Measurements from ENCODE around the gene EXOC5.
"Not testable (repeated sequence)": the region's sequence is repeated elsewhere in the genome, so short reads cannot be mapped to it uniquely, and the experiment has no call there.

EXOC5 gene

DNA sequence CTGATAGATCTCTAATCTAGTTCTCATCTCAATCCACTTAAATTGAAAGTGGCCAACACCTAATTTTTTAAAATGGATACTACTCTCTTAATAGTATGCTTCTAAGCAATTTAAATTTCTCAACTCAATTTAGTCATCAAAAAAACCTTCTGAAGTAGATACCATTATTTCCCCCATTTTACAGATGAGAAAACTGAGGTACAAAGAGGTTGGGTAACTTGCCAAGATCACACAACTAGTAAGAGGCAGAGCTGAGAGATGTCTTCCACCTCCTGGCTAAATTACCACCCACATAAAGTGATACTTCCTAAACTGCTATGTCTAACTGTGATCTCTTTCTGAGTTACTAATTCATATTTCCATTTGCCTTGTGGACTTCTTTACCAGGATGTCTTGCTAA is 6.6 kb downstream of the EXOC5 start:
- H3K4me3 ChIP-seq (ENCODE audit: low read depth, low read length): no peak overlapping the region
- no peak for DNase-seq (ENCODE audit: low read depth, low spot score)
- ChIA-PET POLR2A (no interaction called here), CTCF (no interaction called here)
- TF ChIP-seq, protein P1, sequence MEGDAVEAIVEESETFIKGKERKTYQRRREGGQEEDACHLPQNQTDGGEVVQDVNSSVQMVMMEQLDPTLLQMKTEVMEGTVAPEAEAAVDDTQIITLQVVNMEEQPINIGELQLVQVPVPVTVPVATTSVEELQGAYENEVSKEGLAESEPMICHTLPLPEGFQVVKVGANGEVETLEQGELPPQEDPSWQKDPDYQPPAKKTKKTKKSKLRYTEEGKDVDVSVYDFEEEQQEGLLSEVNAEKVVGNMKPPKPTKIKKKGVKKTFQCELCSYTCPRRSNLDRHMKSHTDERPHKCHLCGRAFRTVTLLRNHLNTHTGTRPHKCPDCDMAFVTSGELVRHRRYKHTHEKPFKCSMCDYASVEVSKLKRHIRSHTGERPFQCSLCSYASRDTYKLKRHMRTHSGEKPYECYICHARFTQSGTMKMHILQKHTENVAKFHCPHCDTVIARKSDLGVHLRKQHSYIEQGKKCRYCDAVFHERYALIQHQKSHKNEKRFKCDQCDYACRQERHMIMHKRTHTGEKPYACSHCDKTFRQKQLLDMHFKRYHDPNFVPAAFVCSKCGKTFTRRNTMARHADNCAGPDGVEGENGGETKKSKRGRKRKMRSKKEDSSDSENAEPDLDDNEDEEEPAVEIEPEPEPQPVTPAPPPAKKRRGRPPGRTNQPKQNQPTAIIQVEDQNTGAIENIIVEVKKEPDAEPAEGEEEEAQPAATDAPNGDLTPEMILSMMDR (IDR thresholded peaks at IDR 0.05; ENCODE audit: insufficient read depth, low read length, missing control alignments): no peak

DNA sequence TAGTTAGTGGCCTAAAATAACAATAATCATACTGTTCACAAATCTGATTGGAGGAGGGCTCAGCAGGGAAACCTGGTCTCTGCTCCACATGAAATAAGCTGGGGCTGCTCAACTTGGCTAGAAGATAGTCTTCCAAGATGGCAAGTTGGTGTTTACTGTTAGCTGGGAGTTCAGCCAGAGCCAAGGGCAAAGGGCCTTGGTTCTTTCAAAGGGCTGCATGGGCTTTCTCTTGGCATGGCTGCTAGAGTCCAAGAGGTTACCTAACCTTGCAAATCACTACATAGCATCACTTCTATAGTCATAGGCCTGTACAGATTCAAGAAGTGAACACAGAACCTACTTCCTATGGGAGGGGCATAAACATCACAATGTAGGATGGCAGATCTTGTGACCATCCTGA is 7.1 kb downstream of the EXOC5 start:
- no peak overlapping the region for H3K4me3 ChIP-seq (ENCODE audit: low read depth, low read length)
- TF ChIP-seq, protein P1 (IDR thresholded peaks at IDR 0.05; ENCODE audit: insufficient read depth, low read length, missing control alignments): no peak
- ChIA-PET POLR2A (no interaction called here), CTCF (no interaction called here)
- no peak for DNase-seq (ENCODE audit: low read depth, low spot score)

DNA sequence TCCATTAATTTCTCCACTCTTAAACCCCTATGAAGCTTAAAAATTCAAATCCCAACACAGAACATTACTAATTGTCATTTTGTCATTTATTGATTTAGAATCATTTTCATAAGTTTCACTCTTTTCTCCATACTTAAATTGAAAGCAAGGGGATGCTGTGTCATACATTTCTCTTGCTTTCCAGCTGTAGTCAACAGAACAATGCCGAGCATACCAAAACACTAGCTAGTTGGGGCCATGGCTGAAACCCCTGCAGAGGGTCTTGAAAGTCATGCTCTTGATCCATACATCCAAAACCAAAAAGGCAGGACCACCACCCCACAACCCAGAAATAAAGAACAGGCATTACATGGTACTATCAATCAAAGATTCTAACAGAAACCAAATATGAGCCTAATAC is 9.0 kb downstream of the EXOC5 start:
- ChIA-PET POLR2A (no interaction called here), CTCF (no interaction called here)
- TF ChIP-seq, protein P1 (IDR thresholded peaks at IDR 0.05; ENCODE audit: insufficient read depth, low read length, missing control alignments): no peak
- no peak overlapping the region for H3K4me3 ChIP-seq (ENCODE audit: low read depth, low read length)
- DNase-seq (ENCODE audit: low read depth, low spot score): no peak

DNA sequence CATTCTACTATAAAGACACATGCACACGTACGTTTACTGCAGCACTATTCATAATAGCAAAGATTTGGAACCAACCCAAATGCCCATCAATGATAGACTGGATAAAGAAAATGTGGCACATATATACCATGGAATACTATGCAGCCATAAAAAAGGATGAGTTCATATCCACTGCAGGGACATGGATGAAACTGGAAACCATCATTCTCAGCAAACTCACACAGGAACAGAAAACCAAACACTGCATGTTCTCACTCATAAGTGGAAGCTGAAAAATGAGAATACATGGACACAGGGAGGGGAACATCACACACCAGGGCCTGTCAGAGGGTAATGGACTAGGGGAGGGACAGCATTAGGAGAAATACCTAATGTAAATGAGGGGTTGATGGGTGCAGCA is 10.5 kb downstream of the EXOC5 start:
- POLR2A ChIA-PET; DNase-seq (ENCODE audit: low read depth, low spot score); CTCF ChIA-PET; H3K4me3 ChIP-seq (ENCODE audit: low read depth, low read length): not testable (repeated sequence)

DNA sequence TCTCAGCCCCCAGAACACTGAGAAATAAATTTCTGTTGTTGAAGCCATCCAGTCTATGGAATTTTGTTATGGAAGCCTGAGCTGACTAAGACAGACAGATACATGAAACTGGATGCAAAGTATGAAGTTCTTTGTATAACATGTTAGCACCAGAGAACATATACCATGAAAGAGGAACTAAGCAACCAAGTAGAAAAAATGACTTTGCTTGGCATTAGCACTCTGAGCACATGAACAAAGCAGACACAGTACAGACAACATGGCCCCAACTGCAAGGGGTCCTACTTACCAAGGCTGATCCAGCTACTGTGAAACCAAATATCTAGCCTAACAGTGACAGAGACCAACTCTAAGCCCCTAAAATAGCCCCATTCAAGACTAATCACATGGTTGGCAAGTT is 13.8 kb downstream of the EXOC5 start:
- TF ChIP-seq, protein P1 (IDR thresholded peaks at IDR 0.05; ENCODE audit: insufficient read depth, low read length, missing control alignments): no peak
- CTCF ChIA-PET: no interaction called here
- DNase-seq (ENCODE audit: low read depth, low spot score): no peak
- no peak overlapping the region for H3K4me3 ChIP-seq (ENCODE audit: low read depth, low read length)
- POLR2A ChIA-PET: interaction anchor here (0.6 kb wide), 1 partner anchor 9 kb away, joined by 3 read pairs; no protein-coding TSS in a partner anchor

DNA sequence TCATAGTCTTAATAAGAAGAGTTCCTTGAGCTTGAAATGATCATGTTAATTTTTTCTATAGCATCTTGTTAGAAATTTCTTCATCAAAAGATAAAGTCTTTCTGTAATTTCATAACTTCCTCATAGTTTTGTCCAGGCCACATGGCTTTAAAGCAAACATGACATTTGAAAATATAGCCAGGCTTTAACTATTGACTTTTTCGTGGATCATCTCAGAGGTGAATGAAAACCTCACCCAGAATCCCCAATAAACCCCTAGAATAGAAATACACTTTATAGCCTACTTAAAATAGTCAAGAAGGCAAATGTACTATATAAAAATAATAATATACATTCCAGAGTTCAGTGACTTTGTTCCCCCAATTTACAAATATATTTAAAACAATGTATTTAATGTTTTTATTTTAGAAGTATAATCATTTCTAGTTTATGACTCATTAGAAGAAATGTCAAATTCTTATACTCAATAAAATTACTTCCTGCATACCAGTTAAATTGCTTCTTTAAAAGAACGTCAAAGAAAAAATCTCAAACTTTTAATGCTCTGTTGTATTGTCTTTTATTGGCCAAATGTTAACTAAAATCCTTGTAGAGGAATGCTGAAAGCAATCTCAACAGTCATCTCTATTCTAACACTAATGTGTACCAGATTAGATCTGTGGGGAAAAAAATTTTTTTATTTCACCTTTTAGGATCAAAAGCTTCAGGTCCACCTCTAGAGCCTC is 21.6 kb downstream of the EXOC5 start:
- DNase-seq (ENCODE audit: low read depth, low spot score): no peak
- POLR2A ChIA-PET: interaction anchor here (1.8 kb wide), 1 partner anchor 21 kb away, joined by 3 read pairs; the partner anchor contains the start of gene EXOC5
- CTCF ChIA-PET: interaction anchor here (1.4 kb wide), 1 partner anchor 757 kb away, joined by 3 read pairs; no protein-coding TSS in a partner anchor
- TF ChIP-seq, protein P1 (IDR thresholded peaks at IDR 0.05; ENCODE audit: insufficient read depth, low read length, missing control alignments): no peak
- H3K4me3 ChIP-seq (ENCODE audit: low read depth, low read length): no peak overlapping the region

DNA sequence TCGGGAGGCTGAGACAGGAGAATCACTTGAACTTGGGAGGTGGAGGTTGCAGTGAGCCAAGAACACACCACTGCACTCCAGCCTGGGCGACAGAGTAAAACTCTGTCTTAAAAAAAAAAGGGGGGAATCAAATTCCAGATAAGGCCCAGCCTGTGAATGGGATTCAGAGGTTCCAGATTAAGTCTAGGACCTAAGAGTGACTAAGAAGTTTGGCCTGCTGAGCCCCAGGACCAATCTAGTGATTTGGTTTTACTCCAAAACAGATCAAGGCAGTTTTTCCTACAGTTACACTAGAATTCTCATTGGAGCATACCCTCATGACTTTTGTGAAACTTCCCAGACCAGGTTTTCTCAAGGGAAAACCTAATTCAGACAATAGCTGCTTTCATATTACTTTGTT is 22.8 kb downstream of the EXOC5 start:
- TF ChIP-seq, protein P1 (IDR thresholded peaks at IDR 0.05; ENCODE audit: insufficient read depth, low read length, missing control alignments): no peak
- ChIA-PET POLR2A (interaction anchor here (1.8 kb wide), 1 partner anchor 22 kb away, joined by 3 read pairs; the partner anchor contains the start of gene EXOC5), CTCF (no interaction called here)
- H3K4me3 ChIP-seq (ENCODE audit: low read depth, low read length): no peak overlapping the region
- no peak for DNase-seq (ENCODE audit: low read depth, low spot score)

Measured in AG04449 (cell line).